Stimulated activated CD4-positive, alpha-beta T cell treated with anti-CD3 and anti-CD28 coated beads, Interleukin-1b, Interleukin-23, amount 100 ng/mL, for 48 hours (primary cell): ENCODE results near the gene HK1.

Experiments used
- DNase-seq: peaks from one replicate; pipeline ENCODE4 v3.0.0-alpha.2; 2020

Gene HK1

GRCh38 chr10:69351589-69351988 lies 73.3 kb downstream of the HK1 start:
- DNase-seq = no peak

GRCh38 chr10:69352569-69353264 lies 74.4 kb downstream of the HK1 start:
- no peak for DNase-seq

- no peak for DNase-seq
These were observed 75.8 kb downstream of the HK1 start for GRCh38 chr10:69353977-69354635.

GRCh38 chr10:69356187-69356586 lies 77.9 kb downstream of the HK1 start:
- no peak for DNase-seq

DNA sequence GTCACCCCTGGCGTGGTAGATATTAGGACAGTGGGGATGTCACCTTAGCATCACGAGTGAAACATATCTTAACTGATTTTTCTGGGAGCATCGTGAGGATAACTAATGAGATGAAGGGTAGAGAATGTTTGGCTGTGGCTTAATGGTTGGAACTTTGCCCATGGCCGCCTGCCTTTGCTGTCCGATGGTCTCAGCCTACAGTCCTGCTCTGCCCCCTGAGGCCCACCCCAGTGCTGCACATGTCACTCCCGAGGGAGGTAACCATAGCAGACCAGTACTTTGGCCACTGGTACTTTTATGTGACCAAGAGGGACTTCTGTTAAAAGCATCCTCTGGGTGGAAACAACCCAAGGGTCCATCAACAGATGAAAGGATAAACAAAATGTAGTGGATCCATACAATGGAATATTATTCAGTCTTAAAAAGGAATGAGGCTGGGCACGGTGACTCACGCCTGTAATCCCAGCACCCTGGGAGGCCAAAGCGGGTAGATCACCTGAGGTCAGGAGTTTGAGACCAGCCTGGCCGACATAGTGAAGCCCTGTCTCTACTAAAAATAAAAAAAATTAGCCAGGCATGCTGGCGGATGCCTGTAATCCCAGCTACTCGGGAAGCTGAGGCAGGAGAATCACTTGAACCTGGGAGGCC lies 80.0 kb downstream of the HK1 start:
- DNase-seq = no peak

GRCh38 chr10:69359148-69359547 lies 80.9 kb downstream of the HK1 start:
- DNase-seq = no peak

GRCh38 chr10:69359594-69359993 lies 81.3 kb downstream of the HK1 start:
- no peak for DNase-seq

- DNase-seq = no peak
These were observed 82.4 kb downstream of the HK1 start for GRCh38 chr10:69360485-69361302.

GRCh38 chr10:69361303-69361614 lies 83.0 kb downstream of the HK1 start:
- DNase-seq = no peak

DNA sequence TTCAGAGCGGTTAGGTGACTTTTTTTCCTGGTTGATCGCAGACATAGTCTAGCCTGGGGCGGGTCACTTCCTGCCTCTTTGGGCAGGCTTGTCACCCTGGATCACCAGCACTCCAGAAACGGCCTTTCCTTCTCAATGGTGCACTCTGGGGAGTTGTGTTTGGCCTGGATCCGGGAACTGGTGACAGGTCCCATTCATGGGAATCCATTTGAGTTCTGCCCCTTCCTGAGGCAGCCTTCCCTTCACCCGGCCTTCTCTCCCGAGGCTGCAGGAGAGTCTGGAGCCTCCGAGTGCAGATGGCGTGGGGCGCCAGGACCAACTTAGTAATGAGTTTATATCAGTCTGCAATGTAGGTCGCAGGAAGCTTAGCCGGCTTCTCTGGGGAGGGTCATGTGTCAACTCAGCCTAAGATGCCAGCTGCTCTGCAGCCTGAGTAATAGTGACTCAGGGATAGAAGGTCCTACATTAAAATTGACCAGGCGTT lies 84.2 kb downstream of the HK1 start:
- DNase-seq = no peak

- DNase-seq = no peak
These were observed 85.4 kb downstream of the HK1 start for GRCh38 chr10:69363666-69364065.

DNA sequence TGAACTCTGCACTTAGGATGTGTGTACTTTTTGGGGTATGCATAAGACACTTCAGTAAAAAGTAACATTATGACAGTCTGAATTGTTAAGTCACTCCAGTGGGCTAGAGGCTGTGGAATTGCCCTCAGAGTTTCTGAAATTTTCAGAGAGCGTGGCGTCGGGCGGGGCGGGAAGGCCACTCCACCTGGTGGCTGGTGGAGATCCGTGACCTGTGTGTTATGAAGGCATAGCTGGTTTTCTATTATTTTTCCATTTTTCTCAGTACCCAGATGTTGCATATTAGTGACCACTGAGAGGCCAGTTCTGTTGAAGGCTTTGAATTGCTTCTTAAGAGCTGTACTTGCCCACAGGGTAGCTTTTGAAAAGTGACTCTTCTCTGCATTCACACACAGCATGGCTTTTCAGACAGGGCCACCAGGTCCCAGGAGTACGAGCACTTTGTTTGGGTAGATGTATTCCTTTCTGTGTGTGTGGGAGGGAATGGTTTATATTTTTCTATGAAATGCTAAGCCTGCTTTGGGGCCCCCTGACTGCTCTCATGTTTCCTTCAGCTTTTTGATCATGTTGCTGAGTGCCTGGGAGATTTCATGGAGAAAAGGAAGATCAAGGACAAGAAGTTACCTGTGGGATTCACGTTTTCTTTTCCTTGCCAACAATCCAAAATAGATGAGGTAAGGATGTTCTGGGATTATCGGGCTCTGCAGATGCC lies 86.1 kb downstream of the HK1 start:
- DNase-seq = no peak

DNA sequence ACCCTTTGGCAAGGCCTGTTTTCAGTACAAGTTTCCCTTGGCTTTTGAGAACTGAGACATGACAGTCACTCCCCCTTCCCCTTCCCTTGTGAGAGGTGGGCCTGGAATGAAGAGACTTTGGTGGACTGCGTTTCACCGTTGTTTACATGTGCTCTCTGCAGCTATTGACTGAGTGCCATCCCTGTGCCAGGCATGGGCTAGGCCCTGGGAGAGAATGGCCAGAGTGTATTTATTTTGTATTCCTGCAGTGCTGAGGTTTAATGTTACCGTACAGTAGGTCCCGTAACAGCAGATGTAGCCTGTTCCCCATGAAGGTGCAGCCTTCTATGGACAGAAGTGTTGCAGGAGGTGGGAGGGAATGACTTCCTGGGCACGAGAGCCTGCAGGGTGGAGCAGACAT lies 88.4 kb downstream of the HK1 start:
- no peak for DNase-seq

- DNase-seq = no peak
These were observed 89.2 kb downstream of the HK1 start for GRCh38 chr10:69367469-69367868.

- DNase-seq = no peak
These were observed 94.1 kb downstream of the HK1 start for GRCh38 chr10:69372126-69372980.

- no peak for DNase-seq
These were observed 95.9 kb downstream of the HK1 start for GRCh38 chr10:69374242-69374641.

DNA sequence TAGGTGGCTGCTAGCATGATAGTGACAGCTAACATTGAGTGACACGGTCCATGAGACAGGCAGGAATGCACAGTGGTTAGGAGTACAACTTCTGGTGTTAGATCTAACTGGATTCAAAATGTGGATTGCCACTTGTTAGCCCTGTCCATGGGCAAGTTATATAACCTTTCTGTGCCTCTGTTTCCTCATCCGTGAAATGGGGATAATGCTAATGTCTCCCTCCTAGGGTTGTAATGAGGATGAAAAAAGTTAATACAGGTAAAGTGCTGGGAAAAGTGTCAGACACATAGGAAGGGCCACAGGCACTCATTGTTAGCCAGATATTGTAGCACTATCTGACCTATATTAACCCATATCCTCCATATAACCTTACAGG lies 96.6 kb downstream of the HK1 start:
- no peak for DNase-seq

DNA sequence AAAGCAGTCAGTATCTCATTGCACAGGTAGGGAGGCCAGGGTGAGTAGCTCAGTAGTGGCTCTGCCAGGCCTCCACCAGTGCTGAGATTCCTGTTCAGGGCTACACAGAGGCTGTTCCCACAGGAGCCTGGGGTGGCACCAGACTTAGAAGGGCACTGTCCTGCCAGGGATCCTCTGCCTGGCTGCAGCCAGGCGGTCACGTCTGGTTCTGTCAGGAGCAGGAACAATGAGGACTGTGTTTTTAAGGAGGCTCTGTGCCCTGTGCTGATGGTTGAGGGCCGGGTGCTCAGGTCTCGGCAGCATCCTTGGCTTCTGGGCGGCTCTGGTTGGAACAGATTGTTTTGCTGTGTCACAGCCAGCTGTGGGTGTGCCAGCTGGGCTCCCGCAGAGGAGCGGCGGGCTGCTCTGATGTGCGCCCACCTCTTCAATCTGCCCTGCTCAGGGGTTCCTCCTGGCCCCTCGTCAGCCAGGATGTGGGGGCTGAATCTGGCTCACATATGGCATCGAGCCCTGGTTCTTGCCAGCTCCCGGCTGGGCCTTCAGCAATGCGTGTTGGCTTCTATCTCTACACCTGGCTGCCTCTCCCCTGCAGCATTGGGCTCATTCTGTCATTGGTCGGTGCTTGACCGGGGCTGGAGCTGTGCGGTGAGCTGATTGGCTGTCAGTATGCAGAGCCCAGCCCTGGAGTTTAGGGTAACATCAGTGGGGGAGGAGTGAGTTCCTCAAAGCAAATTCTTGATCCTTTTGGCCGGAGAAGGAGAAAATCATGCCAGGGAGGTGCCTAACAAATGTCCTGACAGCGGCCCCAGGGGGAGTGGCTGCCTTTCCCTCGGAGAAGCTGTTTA lies 97.2 kb downstream of the HK1 start:
- no peak for DNase-seq

GRCh38 chr10:69376662-69377061 lies 98.4 kb downstream of the HK1 start:
- no peak for DNase-seq

GRCh38 chr10:69377191-69377590 lies 98.9 kb downstream of the HK1 start:
- DNase-seq = no peak

- DNase-seq = no peak
These were observed 99.6 kb downstream of the HK1 start for GRCh38 chr10:69377933-69378332.
